ENCODE measurements around the gene S100PBP. TPM values are rescaled to one million over a fixed set of nuclear protein-coding genes. Genes with fewer than 3 reads are reported as not detected.

The S100PBP gene
- total and polyA plus RNA-seq, 2 of the 13 experiments (the other 11 are each of a cell fraction or from before 2014, with no cell fraction given): 20.4 to 26.1 TPM

DNA sequence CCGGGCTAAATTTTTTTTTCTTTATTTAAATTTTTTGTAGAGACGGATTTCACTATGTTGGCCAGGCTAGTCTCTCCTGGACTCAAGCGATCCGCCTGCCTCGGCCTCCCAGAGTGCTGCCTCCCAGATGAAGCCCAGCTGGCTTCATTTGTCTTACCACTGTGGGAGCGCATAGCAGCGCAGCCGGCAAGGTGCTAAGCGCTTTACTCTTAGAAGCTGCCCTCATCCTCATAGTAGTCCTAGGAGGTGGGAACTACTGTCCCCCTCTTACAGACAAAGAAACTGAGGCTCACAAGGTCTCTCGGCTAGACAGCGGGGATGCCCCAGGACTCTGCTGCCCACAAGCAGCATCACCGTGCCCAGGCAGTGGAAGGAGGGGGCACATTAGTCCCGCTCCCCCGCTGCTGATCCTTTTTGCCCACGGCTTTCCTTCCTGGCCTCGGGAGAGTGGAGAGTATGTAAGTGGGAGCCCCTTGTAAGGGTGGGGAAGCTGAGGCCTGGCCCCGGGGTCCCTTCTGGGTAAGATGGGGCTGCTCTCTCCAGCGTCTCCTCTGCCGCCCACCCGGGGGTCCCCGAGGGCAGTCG, 83.0 kb downstream of the S100PBP start (continued):
- TF ChIP-seq, protein P1, sequence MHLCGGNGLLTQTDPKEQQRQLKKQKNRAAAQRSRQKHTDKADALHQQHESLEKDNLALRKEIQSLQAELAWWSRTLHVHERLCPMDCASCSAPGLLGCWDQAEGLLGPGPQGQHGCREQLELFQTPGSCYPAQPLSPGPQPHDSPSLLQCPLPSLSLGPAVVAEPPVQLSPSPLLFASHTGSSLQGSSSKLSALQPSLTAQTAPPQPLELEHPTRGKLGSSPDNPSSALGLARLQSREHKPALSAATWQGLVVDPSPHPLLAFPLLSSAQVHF (CRISPR knock-in tag; IDR thresholded peaks at IDR 0.05): no peak
- TF ChIP-seq MED13 (CRISPR knock-in tag; IDR thresholded peaks at IDR 0.05) (no peak), ISL2 (CRISPR knock-in tag; IDR thresholded peaks at IDR 0.05) (no peak)

DNA sequence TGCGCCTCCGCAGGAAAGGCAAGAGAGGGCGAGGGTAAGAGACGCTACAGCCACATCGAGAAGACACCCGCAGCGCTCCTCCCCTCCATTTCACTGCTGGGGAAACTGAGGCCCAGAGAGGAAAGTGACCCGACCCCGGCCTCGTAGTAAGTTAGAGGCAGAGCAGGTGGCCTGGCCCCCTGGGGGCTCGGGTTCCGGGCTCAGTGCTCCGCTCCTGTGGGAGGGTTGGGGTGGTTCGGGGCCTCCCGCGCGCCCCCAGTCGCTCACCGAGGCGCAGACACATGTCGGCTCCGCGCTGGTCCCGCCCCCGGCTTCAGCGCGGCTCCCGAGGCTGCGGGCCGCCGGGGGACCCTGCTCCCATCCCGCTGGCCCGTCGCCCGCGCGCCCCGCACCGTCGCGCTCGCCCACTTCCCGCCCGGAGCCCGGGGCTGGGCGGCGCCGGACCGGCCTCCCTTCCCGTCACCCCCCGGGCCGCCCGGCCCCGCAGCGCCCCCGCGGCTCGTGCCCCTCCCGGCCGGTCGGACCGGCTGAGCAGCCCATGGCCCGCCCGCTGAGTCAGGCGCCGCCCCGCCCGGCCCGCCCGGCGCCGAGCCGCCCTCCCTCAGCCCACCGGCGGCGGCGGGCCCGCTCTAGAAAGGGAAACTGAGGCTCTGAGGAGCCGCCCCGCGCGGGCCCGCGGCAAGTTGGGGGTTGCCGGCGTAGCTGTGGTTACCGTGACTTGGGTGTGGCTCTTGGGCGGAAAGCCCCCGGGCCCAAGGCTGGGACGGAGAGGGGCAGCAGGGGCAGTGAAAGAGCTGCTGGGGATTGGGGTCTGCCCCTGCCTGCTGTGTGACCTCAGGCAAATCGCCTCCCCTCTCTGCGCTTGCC, 83.7 kb downstream of the S100PBP start, which contains the start of gene TMEM54:
TMEM54 (minus strand) TSS at position 434 of the 867 bp plus-strand sequence; CDS start at position 283, 151 bp downstream.
- Histone ChIP-seq H3K27me3 (ENCODE audit: control insufficient read depth in 1 of 2, insufficient read depth in 2 of 2, low read length in 2 of 2) (peaks cover 9 to 45% of the 10 kb centered on the region in 2 experiments), H3K27ac (ENCODE audit: extremely low read length, insufficient read depth, low read length) (no peak within 1 kb of the TSS), H3K79me2 (ENCODE audit: insufficient read depth, low read length) (no peaks in the 10 kb centered on the region), H3K36me3 (replicated peaks in 1 of 2; ENCODE audit: control insufficient read depth in 1 of 2, insufficient read depth in 2 of 2, low read length in 2 of 2) (no peaks in the 10 kb centered on the region), H3K4me1 (ENCODE audit: insufficient read depth, low read length) (0 out of 2 replicates have a peak, but pooled peaks cover under 1% of the 10 kb centered on the region), H3K9me3 (ENCODE audit: low read length) (no peaks in the 10 kb centered on the region), H3K4me2 (ENCODE audit: low read depth, low read length) (peak within 1 kb of the TSS; percentile 78), H2AFZ (ENCODE audit: low read length) (no peak within 1 kb of the TSS), H3K4me3 (replicated peaks in 1 of 3; ENCODE audit: insufficient read depth in 1 of 3, low read depth in 2 of 3, low read length in 3 of 3) (peak within 1 kb of the TSS; percentile 19 to 72 (median 39); a peak in 5 of 6 replicates), H3K9ac (ENCODE audit: insufficient read depth, low read depth, low read length) (no peak within 1 kb of the TSS), H4K20me1 (ENCODE audit: insufficient read depth, low read length) (no peaks in the 10 kb centered on the region)
- 19% methylated on average over 5 of the region's 92 CpGs for WGBS (ENCODE audit: low lambda C conversion rate)
- in situ Hi-C loops (cut with HindIII; ENCODE audit: extremely low pct_ligation_motif_present, low pct_unique_long_range_greater_than_20kb) (no loop called here), intact Hi-C loops (cut with micrococcal nuclease; ENCODE audit: unreplicated experiment) (no loop called here)
- ChIA-PET POLR2A (no interaction called here), CTCF (ENCODE audit: low intra/inter-chr PET ratio, low total read pairs) (no interaction called here)
- no TSS peak for BruUV-seq (replicated peaks)
- ATAC-seq (peak; percentile 50), DNase-seq (ENCODE audit: low spot score) (no peak), FAIRE-seq (no peak)
- no peak for TF ChIP-seq NFE2 (CRISPR knock-in tag; IDR thresholded peaks at IDR 0.05)
- TF ChIP-seq ZNF768 (CRISPR knock-in tag; IDR thresholded peaks at IDR 0.05): peak; percentile 99
- 0 out of 2 replicates have a peak, but pooled peaks have one; percentile 28 for TF ChIP-seq EZH2 (conservative IDR thresholded peaks at IDR 0.05; ENCODE audit: low read depth, low read length)
- peak; percentile 30; the same call in 1 of the 2 replicates for TF ChIP-seq PATZ1 (CRISPR knock-in tag; IDR thresholded peaks at IDR 0.05)
- no peak for TF ChIP-seq ZBTB8A (CRISPR knock-in tag; IDR thresholded peaks at IDR 0.05; ENCODE audit: borderline replicate concordance, low read depth)
- TF ChIP-seq MAX (IDR thresholded peaks at IDR 0.05): peak; percentile 31; the same call in 1 of the 2 replicates
- TF ChIP-seq, protein P2, sequence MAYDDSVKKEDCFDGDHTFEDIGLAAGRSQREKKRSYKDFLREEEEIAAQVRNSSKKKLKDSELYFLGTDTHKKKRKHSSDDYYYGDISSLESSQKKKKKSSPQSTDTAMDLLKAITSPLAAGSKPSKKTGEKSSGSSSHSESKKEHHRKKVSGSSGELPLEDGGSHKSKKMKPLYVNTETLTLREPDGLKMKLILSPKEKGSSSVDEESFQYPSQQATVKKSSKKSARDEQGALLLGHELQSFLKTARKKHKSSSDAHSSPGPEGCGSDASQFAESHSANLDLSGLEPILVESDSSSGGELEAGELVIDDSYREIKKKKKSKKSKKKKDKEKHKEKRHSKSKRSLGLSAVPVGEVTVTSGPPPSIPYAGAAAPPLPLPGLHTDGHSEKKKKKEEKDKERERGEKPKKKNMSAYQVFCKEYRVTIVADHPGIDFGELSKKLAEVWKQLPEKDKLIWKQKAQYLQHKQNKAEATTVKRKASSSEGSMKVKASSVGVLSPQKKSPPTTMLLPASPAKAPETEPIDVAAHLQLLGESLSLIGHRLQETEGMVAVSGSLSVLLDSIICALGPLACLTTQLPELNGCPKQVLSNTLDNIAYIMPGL (CRISPR knock-in tag; IDR thresholded peaks at IDR 0.05; ENCODE audit: borderline replicate concordance in 1 of 2, low read depth in 1 of 2): no peak
- TF ChIP-seq ZMYM3 (CRISPR knock-in tag; IDR thresholded peaks at IDR 0.05): peak; percentile 73; the same call in 1 of the 2 replicates
- TF ChIP-seq NFE2L2 (IDR thresholded peaks at IDR 0.05; ENCODE audit: low read length): no peak
- no peak for TF ChIP-seq ZBTB49 (CRISPR knock-in tag; IDR thresholded peaks at IDR 0.05; ENCODE audit: borderline replicate concordance)
